Natural killer cell (primary cell): ENCODE results near the gene THEM5. TPM values are rescaled to one million over a fixed set of nuclear protein-coding genes. Genes with fewer than 3 reads are reported as not detected.

ENCODE experiments used
- ATAC-seq, 3 donors: fragments of 150-1000 bp in 2 of 3; fragments of 200-7000 bp in 1 of 3; cut with Tn5 transposase; 1 replicate in 1 of 3; 2 replicates in 2 of 3; pipeline ENCODE4 v1.10.0; 2021; ENCODE audit warnings: mild to moderate bottlenecking in 2 of 3, moderate library complexity in 2 of 3
- DNase-seq, 2 donors: peaks; one replicate each; pipeline versions ENCODE4 v3.0.0 to v3.0.0-alpha.2; 2013 to 2021; ENCODE audit warnings: mixed read lengths in 1 of 2
- H3K27ac ChIP-seq: one replicate; pipeline ENCODE4 v1.5.1; 2013; ENCODE audit warnings: mild to moderate bottlenecking, low read length
- H3K27me3 ChIP-seq: one replicate; pipeline ENCODE4 v1.6.1; 2013; ENCODE audit warnings: low read length; ENCODE audit not compliant: control insufficient read depth, insufficient read depth
- H3K36me3 ChIP-seq: one replicate; pipeline ENCODE4 v1.6.1; 2013; ENCODE audit warnings: low read length; ENCODE audit not compliant: control insufficient read depth, insufficient read depth
- H3K4me1 ChIP-seq: one replicate; pipeline ENCODE4 v1.6.1; 2013; ENCODE audit warnings: low read length; ENCODE audit not compliant: control insufficient read depth, insufficient read depth
- H3K4me3 ChIP-seq: one replicate; pipeline ENCODE4 v1.5.1; 2013; ENCODE audit warnings: low read length
- H3K9me3 ChIP-seq: one replicate; pipeline ENCODE4 v1.6.1; 2013; ENCODE audit warnings: low read length; ENCODE audit not compliant: control insufficient read depth, insufficient read depth
- H3K27ac Mint-ChIP-seq, 2 donors: one replicate each; pipeline ENCODE4 v1.8.0; 2022; ENCODE audit warnings: mild to moderate bottlenecking in 2 of 2, mixed read lengths in 2 of 2, moderate library complexity in 1 of 2
- H3K27me3 Mint-ChIP-seq, 2 donors: one replicate each; pipeline ENCODE4 v1.8.0; 2022; ENCODE audit warnings: low read depth in 2 of 2, mixed read lengths in 2 of 2
- H3K36me3 Mint-ChIP-seq: one replicate; pipeline ENCODE4 v1.8.0; 2022; ENCODE audit warnings: mixed read lengths
- H3K4me1 Mint-ChIP-seq, 2 donors: one replicate each; pipeline ENCODE4 v1.8.0; 2022; ENCODE audit warnings: mixed read lengths in 2 of 2
- H3K4me3 Mint-ChIP-seq: one replicate; pipeline ENCODE4 v1.8.0; 2022; ENCODE audit warnings: mild to moderate bottlenecking, moderate library complexity, mixed read lengths
- H3K9me3 Mint-ChIP-seq, 2 donors: one replicate each; pipeline ENCODE4 v1.8.0; 2022; ENCODE audit warnings: mixed read lengths in 2 of 2
- WGBS: methylation state at CpG from one replicate; pipeline ENCODE4 v1.1.7; 2013; ENCODE audit warnings: missing lambda C conversion rate; ENCODE audit not compliant: insufficient coverage; 5-methylcytosine and 5-hydroxymethylcytosine counted together
- intact Hi-C: fragments of 100-400 bp; cut with micrococcal nuclease; formaldehyde crosslinking; loops from one replicate; pipeline ENCODE4 v1.14.2; 2022
- total RNA-seq, 4 donors: library from RNA; stranded (reverse); fragments of 120-200 nt in 1 of 4; gene quantifications; one replicate each; pipeline versions ENCODE4 v1.2.3 to v1.2.4, GENCODE V29; 2013 to 2022
- TF ChIP-seq, protein P1 (sequence below): fragments of 200-600 bp; IDR thresholded peaks from one replicate; pipeline ENCODE4 v1.8.0; 2022; ENCODE audit warnings: antibody characterized with exemption

The THEM5 gene
- total RNA-seq, 3 donors from 2014 or later (not counting 1 experiment from before 2014, with no cell fraction given), result 0.52 TPM; not detected in 2

DNA sequence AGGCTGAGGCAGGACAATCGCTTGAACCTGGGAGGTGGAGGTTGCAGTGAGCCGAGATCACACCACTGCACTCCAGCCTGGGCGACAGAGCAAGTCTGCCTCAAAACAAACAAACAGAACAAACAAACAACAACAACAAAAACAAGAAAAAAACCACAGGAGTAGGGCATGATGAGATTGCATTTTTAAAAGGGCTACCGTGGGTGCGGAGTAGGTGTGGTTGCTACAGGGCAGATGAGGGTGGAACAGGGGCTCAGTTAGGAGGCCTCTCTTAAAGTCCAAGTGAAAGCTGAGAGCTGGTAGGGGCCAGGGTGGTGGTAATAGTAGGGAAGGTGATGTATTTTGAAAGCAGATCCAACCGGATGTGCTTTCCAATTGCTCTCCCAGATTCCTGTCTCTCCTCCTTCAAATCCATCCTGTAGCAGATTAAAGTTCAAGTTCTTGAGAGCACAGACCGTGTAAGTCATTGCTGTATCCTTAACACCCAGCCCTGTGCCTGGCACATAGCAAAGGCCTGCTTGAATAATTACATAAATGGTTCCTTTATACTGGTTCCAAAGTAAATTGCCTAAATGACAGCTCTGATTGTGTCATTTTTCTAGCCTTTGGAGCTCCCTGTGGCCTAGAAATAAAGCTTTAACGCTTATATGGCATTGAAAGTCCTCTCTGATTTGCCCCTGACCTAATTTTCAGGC is 44.1 kb downstream of the THEM5 start:
- no peak overlapping the region for H3K4me3 Mint-ChIP-seq
- H3K27ac ChIP-seq, result no peak overlapping the region
- no peak overlapping the region for H3K27ac Mint-ChIP-seq
- WGBS, result 79% methylated on average over 8 of the region's 8 CpGs
- intact Hi-C loops, result no loop called here
- no peaks in the 10 kb centered on the region for H3K9me3 ChIP-seq
- TF ChIP-seq, protein P1, sequence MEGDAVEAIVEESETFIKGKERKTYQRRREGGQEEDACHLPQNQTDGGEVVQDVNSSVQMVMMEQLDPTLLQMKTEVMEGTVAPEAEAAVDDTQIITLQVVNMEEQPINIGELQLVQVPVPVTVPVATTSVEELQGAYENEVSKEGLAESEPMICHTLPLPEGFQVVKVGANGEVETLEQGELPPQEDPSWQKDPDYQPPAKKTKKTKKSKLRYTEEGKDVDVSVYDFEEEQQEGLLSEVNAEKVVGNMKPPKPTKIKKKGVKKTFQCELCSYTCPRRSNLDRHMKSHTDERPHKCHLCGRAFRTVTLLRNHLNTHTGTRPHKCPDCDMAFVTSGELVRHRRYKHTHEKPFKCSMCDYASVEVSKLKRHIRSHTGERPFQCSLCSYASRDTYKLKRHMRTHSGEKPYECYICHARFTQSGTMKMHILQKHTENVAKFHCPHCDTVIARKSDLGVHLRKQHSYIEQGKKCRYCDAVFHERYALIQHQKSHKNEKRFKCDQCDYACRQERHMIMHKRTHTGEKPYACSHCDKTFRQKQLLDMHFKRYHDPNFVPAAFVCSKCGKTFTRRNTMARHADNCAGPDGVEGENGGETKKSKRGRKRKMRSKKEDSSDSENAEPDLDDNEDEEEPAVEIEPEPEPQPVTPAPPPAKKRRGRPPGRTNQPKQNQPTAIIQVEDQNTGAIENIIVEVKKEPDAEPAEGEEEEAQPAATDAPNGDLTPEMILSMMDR, result no peak
- no peaks in the 10 kb centered on the region for H3K36me3 Mint-ChIP-seq
- ATAC-seq (no peak), DNase-seq (no peak)
- peaks cover 10% of the 10 kb centered on the region for H3K4me1 ChIP-seq
- no peaks in the 10 kb centered on the region for H3K9me3 Mint-ChIP-seq
- H3K36me3 ChIP-seq, result no peaks in the 10 kb centered on the region
- H3K27me3 Mint-ChIP-seq, result no peaks in the 10 kb centered on the region
- H3K4me3 ChIP-seq, result no peak overlapping the region
- H3K27me3 ChIP-seq, result no peaks in the 10 kb centered on the region
- peaks cover 5 to 7% of the 10 kb centered on the region in 2 donors for H3K4me1 Mint-ChIP-seq

DNA sequence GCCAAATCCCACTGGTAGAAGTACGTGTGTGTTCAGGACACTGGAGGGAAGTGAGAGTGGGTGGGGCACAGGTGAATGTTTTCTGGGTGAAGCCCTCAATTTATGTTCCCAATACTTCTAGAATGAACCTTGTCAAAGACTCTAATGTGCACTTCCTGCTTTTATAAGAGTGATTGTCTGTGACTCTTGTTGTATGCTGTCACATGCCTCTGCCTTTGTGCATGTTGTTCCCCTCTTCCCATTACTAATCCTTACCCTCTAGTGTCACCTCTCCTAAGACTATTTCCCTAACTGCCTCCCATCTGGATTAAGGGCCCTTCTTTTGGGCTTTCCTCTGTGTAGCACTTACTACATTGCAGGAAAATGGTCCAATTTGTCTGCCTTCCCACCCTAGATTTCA is 45.7 kb downstream of the THEM5 start:
- no peak overlapping the region for H3K27ac Mint-ChIP-seq
- no peak for DNase-seq
- TF ChIP-seq, protein P1, result no peak

DNA sequence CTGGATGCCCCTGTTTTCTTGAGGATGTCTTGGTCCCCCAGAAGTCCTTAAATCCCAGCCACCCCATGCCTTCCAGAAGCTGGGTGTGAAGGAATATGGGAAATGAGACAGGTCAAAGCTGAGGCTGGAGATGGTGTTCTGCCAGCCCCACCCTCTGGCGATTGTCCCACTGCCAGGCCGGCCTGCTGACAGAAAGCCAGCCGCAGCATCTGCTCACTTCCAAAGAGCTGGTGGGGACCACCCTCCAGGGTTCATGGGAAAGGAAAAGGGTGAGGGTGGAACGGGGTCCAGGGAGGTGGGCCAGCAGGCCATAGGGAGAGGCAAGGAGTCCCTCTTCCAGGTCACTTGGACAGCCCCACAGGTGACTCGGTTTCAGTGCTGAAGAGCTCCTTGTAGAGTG is 46.4 kb downstream of the THEM5 start:
- no peak for DNase-seq
- no peaks in the 10 kb centered on the region for H3K4me1 Mint-ChIP-seq
- TF ChIP-seq, protein P1, result no peak
- no peaks in the 10 kb centered on the region for H3K36me3 Mint-ChIP-seq
- Histone ChIP-seq H3K36me3 (no peaks in the 10 kb centered on the region), H3K27me3 (no peaks in the 10 kb centered on the region), H3K9me3 (no peaks in the 10 kb centered on the region), H3K27ac (no peak overlapping the region), H3K4me3 (no peak overlapping the region), H3K4me1 (no peaks in the 10 kb centered on the region)
- no peaks in the 10 kb centered on the region for H3K9me3 Mint-ChIP-seq
- H3K4me3 Mint-ChIP-seq, result no peak overlapping the region
- no peak for ATAC-seq
- 92% methylated on average over 5 of the region's 5 CpGs for whole genome bisulfite sequencing
- H3K27me3 Mint-ChIP-seq, result no peaks in the 10 kb centered on the region
- no peak overlapping the region for H3K27ac Mint-ChIP-seq
- intact Hi-C loops, result no loop called here

More for the DNA sequence above, 45.7 kb downstream of the THEM5 start:
- WGBS, result 80% methylated on average over 1 of the region's 1 CpG
- Mint-ChIP-seq H3K4me1 (peaks cover 4% of the 10 kb centered on the region in 2 donors), H3K4me3 (no peak overlapping the region), H3K9me3 (no peaks in the 10 kb centered on the region), H3K27me3 (no peaks in the 10 kb centered on the region), H3K36me3 (no peaks in the 10 kb centered on the region)
- Histone ChIP-seq H3K4me3 (no peak overlapping the region), H3K27me3 (no peaks in the 10 kb centered on the region), H3K36me3 (no peaks in the 10 kb centered on the region), H3K4me1 (peaks cover 3% of the 10 kb centered on the region), H3K9me3 (no peaks in the 10 kb centered on the region), H3K27ac (no peak overlapping the region)
- intact Hi-C loops, result no loop called here
- no peak for ATAC-seq

DNA sequence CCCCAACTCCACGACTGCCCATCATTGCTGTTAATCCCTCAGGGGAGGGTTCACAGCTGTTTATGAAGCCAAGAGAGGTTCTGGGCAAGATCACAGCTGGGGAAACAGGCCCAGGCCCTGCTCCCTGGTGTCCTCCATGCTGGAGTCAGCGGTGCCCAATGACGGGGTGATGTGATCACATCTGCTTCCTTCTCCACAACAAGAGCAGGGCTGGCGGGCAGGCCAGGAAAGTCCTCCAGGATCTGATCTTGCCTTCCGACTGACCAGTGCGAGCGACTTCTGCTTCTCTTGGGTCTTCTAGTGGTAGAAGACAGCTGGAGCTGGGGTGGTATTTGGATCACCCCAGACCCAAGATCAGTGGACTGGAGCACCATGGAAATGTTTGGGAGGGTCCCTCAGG is 47.3 kb downstream of the THEM5 start:
- Histone ChIP-seq H3K27me3 (no peaks in the 10 kb centered on the region), H3K4me3 (no peak overlapping the region), H3K4me1 (no peaks in the 10 kb centered on the region), H3K36me3 (no peaks in the 10 kb centered on the region), H3K27ac (no peak overlapping the region), H3K9me3 (no peaks in the 10 kb centered on the region)
- TF ChIP-seq, protein P1, result no peak
- ATAC-seq (no peak), DNase-seq (peak in 1 of 2 donors; percentile 14)
- whole genome bisulfite sequencing, result 87% methylated on average over 7 of the region's 7 CpGs
- intact Hi-C loops, result no loop called here
- Mint-ChIP-seq H3K4me1 (no peaks in the 10 kb centered on the region), H3K27me3 (no peaks in the 10 kb centered on the region), H3K27ac (no peak overlapping the region), H3K9me3 (no peaks in the 10 kb centered on the region), H3K36me3 (no peaks in the 10 kb centered on the region), H3K4me3 (no peak overlapping the region)
